SK-N-SH treated with all-trans-retinoic acid at 6 μM for 48 hours (cell line): ENCODE data around the gene ASPHD1.

Experiments used
- ATAC-seq: fragments of 200-7000 bp; cut with Tn5 transposase; 3 replicates; pipeline ENCODE4 v1.9.1; 2020; ENCODE audit warnings: mild to moderate bottlenecking, moderate library complexity
- ARNTL ChIP-seq: fragments of 450-650 bp; formaldehyde crosslinking; IDR thresholded peaks from 2 replicates; pipeline ENCODE4 v1.5.0; 2020; ENCODE audit warnings: low read depth, mild to moderate bottlenecking, moderate library complexity, borderline replicate concordance
- BACH2 ChIP-seq: fragments of 250-450 bp; sonication (Bioruptor Pico); IDR thresholded peaks from 2 replicates; pipeline ENCODE4 v1.9.0; 2021; ENCODE audit warnings: mild to moderate bottlenecking, borderline replicate concordance
- CSDC2 ChIP-seq: fragments of 250-450 bp; sonication (Bioruptor Pico); IDR thresholded peaks from 2 replicates; pipeline ENCODE4 v1.5.0; 2020; ENCODE audit warnings: mild to moderate bottlenecking, moderate library complexity
- ESRRG ChIP-seq: fragments of 250-450 bp; sonication (Bioruptor Pico); IDR thresholded peaks from 2 replicates; pipeline ENCODE4 v1.6.1; 2021; ENCODE audit warnings: mild to moderate bottlenecking
- GLIS3 ChIP-seq: fragments of 250-450 bp; sonication (Bioruptor Pico); IDR thresholded peaks from 2 replicates; pipeline ENCODE4 v1.5.0; 2020; ENCODE audit warnings: mild to moderate bottlenecking, moderate library complexity
- ISL1 ChIP-seq: fragments of 250-450 bp; sonication (Bioruptor Pico); IDR thresholded peaks from 2 replicates; pipeline ENCODE4 v2.1.2; 2022; ENCODE audit warnings: mild to moderate bottlenecking, moderate library complexity
- PPARA ChIP-seq: fragments of 250-450 bp; sonication (Bioruptor Pico); IDR thresholded peaks from 2 replicates; pipeline ENCODE4 v1.5.0; 2020; ENCODE audit warnings: mild to moderate bottlenecking, borderline replicate concordance
- SNAI2 ChIP-seq: fragments of 250-450 bp; sonication (Bioruptor Pico); IDR thresholded peaks from 2 replicates; pipeline ENCODE4 v1.5.0; 2020; ENCODE audit warnings: mild to moderate bottlenecking, moderate library complexity
- TCF4 ChIP-seq: fragments of 250-450 bp; sonication (Bioruptor Pico); IDR thresholded peaks from 2 replicates; pipeline ENCODE4 v1.8.0; 2021; ENCODE audit warnings: mild to moderate bottlenecking, moderate library complexity, borderline replicate concordance
- ZC3H10 ChIP-seq: fragments of 250-450 bp; sonication (Bioruptor Pico); IDR thresholded peaks from 2 replicates; pipeline ENCODE4 v1.5.1; 2021; ENCODE audit warnings: mild to moderate bottlenecking, moderate library complexity
- ZFP3 ChIP-seq: fragments of 250-450 bp; sonication (Bioruptor Pico); IDR thresholded peaks from 2 replicates; pipeline ENCODE4 v1.5.0; 2020; ENCODE audit warnings: mild to moderate bottlenecking, moderate library complexity
- ZFP30 ChIP-seq: fragments of 450-650 bp; formaldehyde crosslinking; IDR thresholded peaks from 2 replicates; pipeline ENCODE4 v1.5.0; 2022; ENCODE audit warnings: mild to moderate bottlenecking, moderate library complexity
- ZNF565 ChIP-seq: fragments of 450-650 bp; formaldehyde crosslinking; conservative IDR thresholded peaks from 2 replicates; pipeline ENCODE4 v1.5.0; 2020; ENCODE audit warnings: low read depth, mild to moderate bottlenecking, moderate library complexity
- ZNF70 ChIP-seq: fragments of 450-650 bp; formaldehyde crosslinking; IDR thresholded peaks from 2 replicates; pipeline ENCODE4 v1.5.0; 2020; ENCODE audit warnings: mild to moderate bottlenecking, moderate library complexity
- ZNF8 ChIP-seq: fragments of 450-650 bp; formaldehyde crosslinking; IDR thresholded peaks from 2 replicates; pipeline ENCODE4 v1.5.0; 2020; ENCODE audit warnings: mild to moderate bottlenecking, moderate library complexity
- TF ChIP-seq, protein P1 (sequence below): fragments of 250-450 bp; sonication (Bioruptor Pico); IDR thresholded peaks from 2 replicates; pipeline ENCODE4 v1.8.0; 2021; ENCODE audit warnings: low read depth, mild to moderate bottlenecking, moderate library complexity, borderline replicate concordance
- TF ChIP-seq, protein P2 (sequence below): fragments of 250-450 bp; sonication (Bioruptor Pico); IDR thresholded peaks from 2 replicates; pipeline ENCODE4 v1.5.1; 2020; ENCODE audit warnings: low read depth, mild to moderate bottlenecking, moderate library complexity
- TF ChIP-seq, protein P3 (sequence below): fragments of 250-450 bp; sonication (Bioruptor Pico); IDR thresholded peaks from 2 replicates; pipeline ENCODE4 v1.5.1; 2021; ENCODE audit warnings: mild to moderate bottlenecking, moderate library complexity
- TF ChIP-seq, protein P4 (sequence below): fragments of 250-450 bp; sonication (Bioruptor Pico); IDR thresholded peaks from 2 replicates; pipeline ENCODE4 v1.8.0; 2020; ENCODE audit warnings: mild to moderate bottlenecking, moderate library complexity, borderline replicate concordance

The ASPHD1 gene

DNA sequence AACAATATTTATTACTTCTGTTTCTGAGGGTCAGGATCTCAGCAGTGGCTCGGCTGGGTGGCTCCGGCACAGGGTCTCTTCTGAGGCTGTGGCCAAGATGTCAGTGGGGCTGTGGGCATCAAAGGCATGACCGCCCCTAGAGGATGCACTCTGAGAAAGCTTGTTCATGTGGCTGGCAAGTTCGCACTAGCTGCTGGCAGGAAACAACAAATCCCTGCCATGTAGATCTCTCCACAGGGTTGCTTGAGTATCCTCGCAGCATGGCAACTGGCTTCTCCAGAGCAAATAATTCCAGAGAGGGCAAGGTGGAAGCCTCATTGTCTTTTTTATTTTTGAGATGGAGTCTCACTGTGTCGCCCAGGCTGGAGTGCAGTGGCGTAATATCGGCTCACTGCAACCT, 13.2 kb downstream of the ASPHD1 start (continued):
- TF ChIP-seq, protein P1, sequence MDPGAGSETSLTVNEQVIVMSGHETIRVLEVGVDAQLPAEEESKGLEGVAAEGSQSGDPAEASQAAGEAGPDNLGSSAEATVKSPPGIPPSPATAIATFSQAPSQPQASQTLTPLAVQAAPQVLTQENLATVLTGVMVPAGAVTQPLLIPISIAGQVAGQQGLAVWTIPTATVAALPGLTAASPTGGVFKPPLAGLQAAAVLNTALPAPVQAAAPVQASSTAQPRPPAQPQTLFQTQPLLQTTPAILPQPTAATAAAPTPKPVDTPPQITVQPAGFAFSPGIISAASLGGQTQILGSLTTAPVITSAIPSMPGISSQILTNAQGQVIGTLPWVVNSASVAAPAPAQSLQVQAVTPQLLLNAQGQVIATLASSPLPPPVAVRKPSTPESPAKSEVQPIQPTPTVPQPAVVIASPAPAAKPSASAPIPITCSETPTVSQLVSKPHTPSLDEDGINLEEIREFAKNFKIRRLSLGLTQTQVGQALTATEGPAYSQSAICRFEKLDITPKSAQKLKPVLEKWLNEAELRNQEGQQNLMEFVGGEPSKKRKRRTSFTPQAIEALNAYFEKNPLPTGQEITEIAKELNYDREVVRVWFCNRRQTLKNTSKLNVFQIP (CRISPR knock-in tag) = no peak

DNA sequence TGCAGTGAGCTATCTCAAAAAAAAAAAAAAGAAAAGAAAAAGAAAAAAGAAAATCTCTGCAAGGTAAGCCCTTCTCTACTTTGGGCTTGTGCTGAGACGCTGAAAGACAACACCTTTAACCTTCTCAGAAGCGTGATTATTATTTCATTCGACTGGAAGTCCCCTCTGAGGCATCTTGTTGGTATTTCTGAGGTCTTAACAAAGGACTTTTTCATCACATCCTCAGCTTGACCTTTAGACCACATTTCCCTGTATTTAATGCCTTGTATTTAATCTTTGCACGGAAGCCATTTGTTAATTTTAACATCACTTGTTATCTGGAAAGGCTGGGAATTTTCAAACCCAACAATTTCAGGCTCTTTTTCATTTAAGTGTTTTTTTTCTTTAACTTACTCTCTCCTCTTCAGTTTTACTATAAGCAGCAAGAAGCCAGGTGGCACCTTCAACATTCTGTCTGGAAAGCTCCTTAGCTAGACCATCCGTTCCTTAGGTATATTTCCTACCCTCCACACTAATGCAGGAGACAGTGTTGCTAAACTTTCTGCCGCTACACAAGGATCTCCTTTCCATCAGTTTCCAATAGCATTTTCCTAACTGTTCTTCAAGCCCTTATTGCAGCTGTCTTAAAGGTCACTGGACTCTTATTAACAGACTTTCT, 15.4 kb downstream of the ASPHD1 start:
- ATAC-seq = no peak
- TF ChIP-seq BACH2 (no peak), ZNF70 (no peak), ISL1 (CRISPR knock-in tag) (no peak), ZFP30 (CRISPR knock-in tag) (no peak)
- TF ChIP-seq, protein P1 (CRISPR knock-in tag) = no peak
- TF ChIP-seq, protein P2, sequence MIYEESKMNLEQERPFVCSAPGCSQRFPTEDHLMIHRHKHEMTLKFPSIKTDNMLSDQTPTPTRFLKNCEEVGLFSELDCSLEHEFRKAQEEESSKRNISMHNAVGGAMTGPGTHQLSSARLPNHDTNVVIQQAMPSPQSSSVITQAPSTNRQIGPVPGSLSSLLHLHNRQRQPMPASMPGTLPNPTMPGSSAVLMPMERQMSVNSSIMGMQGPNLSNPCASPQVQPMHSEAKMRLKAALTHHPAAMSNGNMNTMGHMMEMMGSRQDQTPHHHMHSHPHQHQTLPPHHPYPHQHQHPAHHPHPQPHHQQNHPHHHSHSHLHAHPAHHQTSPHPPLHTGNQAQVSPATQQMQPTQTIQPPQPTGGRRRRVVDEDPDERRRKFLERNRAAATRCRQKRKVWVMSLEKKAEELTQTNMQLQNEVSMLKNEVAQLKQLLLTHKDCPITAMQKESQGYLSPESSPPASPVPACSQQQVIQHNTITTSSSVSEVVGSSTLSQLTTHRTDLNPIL (CRISPR knock-in tag) = no peak
- TF ChIP-seq, protein P3, sequence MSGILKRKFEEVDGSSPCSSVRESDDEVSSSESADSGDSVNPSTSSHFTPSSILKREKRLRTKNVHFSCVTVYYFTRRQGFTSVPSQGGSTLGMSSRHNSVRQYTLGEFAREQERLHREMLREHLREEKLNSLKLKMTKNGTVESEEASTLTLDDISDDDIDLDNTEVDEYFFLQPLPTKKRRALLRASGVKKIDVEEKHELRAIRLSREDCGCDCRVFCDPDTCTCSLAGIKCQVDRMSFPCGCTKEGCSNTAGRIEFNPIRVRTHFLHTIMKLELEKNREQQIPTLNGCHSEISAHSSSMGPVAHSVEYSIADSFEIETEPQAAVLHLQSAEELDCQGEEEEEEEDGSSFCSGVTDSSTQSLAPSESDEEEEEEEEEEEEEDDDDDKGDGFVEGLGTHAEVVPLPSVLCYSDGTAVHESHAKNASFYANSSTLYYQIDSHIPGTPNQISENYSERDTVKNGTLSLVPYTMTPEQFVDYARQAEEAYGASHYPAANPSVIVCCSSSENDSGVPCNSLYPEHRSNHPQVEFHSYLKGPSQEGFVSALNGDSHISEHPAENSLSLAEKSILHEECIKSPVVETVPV (CRISPR knock-in tag) = no peak
- TF ChIP-seq, all 23 proteins: peak for 0

DNA sequence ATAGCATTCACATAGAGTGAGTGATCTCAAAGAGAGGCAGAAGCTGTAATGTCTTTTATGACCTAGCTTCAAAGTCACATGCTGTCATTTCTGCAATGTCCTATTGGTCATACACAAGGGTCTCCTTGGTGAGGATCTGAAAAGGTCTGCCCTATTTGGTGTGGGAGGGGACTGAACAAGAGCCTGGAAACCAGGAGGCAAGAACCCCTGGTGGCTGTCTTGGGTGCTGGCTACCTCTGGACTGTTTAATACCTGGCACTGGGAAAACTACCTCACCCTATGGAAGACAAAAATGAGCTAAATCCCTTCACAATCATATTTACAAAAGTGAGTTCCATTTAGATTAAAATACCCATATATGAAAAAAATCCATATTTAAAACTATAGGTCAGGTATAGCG, 16.7 kb downstream of the ASPHD1 start:
- TF ChIP-seq, protein P3 (CRISPR knock-in tag) = no peak
- TF ChIP-seq ISL1 (CRISPR knock-in tag) (no peak), ARNTL (CRISPR knock-in tag) (no peak), ZNF70 (no peak), ZFP3 (CRISPR knock-in tag) (no peak), SNAI2 (CRISPR knock-in tag) (no peak), PPARA (no peak), ZNF565 (CRISPR knock-in tag) (no peak), ZNF8 (no peak), ESRRG (CRISPR knock-in tag) (no peak), ZFP30 (CRISPR knock-in tag) (no peak), BACH2 (no peak), CSDC2 (no peak), GLIS3 (CRISPR knock-in tag) (no peak), ZC3H10 (CRISPR knock-in tag) (no peak), TCF4 (no peak)
- TF ChIP-seq, protein P4, sequence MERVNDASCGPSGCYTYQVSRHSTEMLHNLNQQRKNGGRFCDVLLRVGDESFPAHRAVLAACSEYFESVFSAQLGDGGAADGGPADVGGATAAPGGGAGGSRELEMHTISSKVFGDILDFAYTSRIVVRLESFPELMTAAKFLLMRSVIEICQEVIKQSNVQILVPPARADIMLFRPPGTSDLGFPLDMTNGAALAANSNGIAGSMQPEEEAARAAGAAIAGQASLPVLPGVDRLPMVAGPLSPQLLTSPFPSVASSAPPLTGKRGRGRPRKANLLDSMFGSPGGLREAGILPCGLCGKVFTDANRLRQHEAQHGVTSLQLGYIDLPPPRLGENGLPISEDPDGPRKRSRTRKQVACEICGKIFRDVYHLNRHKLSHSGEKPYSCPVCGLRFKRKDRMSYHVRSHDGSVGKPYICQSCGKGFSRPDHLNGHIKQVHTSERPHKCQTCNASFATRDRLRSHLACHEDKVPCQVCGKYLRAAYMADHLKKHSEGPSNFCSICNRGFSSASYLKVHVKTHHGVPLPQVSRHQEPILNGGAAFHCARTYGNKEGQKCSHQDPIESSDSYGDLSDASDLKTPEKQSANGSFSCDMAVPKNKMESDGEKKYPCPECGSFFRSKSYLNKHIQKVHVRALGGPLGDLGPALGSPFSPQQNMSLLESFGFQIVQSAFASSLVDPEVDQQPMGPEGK (CRISPR knock-in tag) = no peak
- ATAC-seq = no peak
